HEK293 (cell line): ENCODE results near the gene PRUNE1.

Experiments
- TF ChIP-seq, protein P1 (sequence below): fragments of 450-650 bp; formaldehyde crosslinking; IDR thresholded peaks from 2 replicates; pipeline ENCODE4 v1.5.1; 2016; ENCODE audit warnings: missing biosample characterization, missing genetic modification characterization
- TF ChIP-seq, protein P2 (sequence below): fragments of 450-650 bp; formaldehyde crosslinking; IDR thresholded peaks from 2 replicates; pipeline ENCODE4 v1.5.1; 2016; ENCODE audit warnings: missing biosample characterization, missing genetic modification characterization

DNA sequence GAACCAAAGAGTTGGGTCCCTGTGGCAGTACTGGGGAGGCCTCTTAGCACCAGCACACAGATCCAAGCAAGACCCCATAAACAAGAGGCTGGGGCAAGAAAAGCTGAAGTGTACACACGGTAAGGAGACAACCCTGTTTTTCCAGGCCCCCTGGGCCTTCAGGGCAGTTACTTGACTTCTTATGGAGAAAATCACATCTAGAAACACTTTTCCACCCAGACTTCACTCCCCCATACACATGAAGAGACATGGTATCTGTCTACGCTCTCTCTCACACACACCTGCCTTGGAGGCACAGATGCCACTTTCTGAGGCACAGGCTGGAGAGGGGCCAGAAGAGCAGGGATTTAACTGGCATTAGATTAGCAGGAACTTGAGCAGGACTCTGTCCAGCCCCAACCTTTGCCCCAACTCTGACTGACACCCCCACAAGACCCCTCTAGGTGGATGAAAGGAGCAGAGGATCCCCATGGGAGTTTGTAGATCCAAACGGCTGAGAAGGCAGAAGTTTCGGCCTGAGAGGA, 35.8 kb upstream of the PRUNE1 start:
- TF ChIP-seq, protein P1, sequence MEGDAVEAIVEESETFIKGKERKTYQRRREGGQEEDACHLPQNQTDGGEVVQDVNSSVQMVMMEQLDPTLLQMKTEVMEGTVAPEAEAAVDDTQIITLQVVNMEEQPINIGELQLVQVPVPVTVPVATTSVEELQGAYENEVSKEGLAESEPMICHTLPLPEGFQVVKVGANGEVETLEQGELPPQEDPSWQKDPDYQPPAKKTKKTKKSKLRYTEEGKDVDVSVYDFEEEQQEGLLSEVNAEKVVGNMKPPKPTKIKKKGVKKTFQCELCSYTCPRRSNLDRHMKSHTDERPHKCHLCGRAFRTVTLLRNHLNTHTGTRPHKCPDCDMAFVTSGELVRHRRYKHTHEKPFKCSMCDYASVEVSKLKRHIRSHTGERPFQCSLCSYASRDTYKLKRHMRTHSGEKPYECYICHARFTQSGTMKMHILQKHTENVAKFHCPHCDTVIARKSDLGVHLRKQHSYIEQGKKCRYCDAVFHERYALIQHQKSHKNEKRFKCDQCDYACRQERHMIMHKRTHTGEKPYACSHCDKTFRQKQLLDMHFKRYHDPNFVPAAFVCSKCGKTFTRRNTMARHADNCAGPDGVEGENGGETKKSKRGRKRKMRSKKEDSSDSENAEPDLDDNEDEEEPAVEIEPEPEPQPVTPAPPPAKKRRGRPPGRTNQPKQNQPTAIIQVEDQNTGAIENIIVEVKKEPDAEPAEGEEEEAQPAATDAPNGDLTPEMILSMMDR (tag by site-specific recombination), result no peak
- TF ChIP-seq, protein P2, sequence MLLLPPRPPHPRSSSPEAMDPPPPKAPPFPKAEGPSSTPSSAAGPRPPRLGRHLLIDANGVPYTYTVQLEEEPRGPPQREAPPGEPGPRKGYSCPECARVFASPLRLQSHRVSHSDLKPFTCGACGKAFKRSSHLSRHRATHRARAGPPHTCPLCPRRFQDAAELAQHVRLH (tag by site-specific recombination), result no peak
